GM23338 (cell line): ENCODE measurements around the gene SEMA4F.

Source experiments
- CREB1 ChIP-seq: fragments of 250-450 bp; sonication (Bioruptor Pico); IDR thresholded peaks from 2 replicates; pipeline ENCODE4 v1.5.0; 2020; ENCODE audit warnings: low read depth, mild to moderate bottlenecking, moderate library complexity
- ETS1 ChIP-seq: IDR thresholded peaks from 2 replicates; pipeline ENCODE4 v1.6.1; 2016; ENCODE audit warnings: antibody characterized with exemption
- EZH2 ChIP-seq: fragments of 200-600 bp; sonication (generic); IDR thresholded peaks from one replicate; pipeline ENCODE4 v1.8.0; 2017; ENCODE audit warnings: antibody characterized with exemption, mild to moderate bottlenecking, low read depth; ENCODE audit not compliant: unreplicated experiment
- EZH2phosphoT487 ChIP-seq: fragments of 200-600 bp; sonication (generic); IDR thresholded peaks from one replicate; pipeline ENCODE4 v1.8.1; 2018; ENCODE audit warnings: antibody characterized with exemption; ENCODE audit not compliant: unreplicated experiment
- JUNB ChIP-seq: IDR thresholded peaks from one replicate; pipeline ENCODE4 v1.6.1; 2016; ENCODE audit warnings: antibody characterized with exemption; ENCODE audit not compliant: unreplicated experiment
- NANOG ChIP-seq: IDR thresholded peaks from 2 replicates; pipeline ENCODE4 v1.6.1; 2016; ENCODE audit warnings: antibody characterized with exemption, borderline replicate concordance
- POLR2AphosphoS5 ChIP-seq: IDR thresholded peaks from 2 replicates; pipeline ENCODE4 v1.6.1; 2016; ENCODE audit warnings: antibody characterized with exemption, low read depth
- REST ChIP-seq: IDR thresholded peaks from one replicate; pipeline ENCODE4 v1.6.1; 2018; ENCODE audit warnings: antibody characterized with exemption; ENCODE audit not compliant: unreplicated experiment
- STAT1 ChIP-seq: IDR thresholded peaks from one replicate; pipeline ENCODE4 v1.6.1; 2016; ENCODE audit warnings: antibody characterized with exemption; ENCODE audit not compliant: unreplicated experiment
- ZNF114 ChIP-seq: fragments of 250-450 bp; sonication (Bioruptor Pico); IDR thresholded peaks from 2 replicates; pipeline ENCODE4 v1.5.0; 2020; ENCODE audit warnings: mild to moderate bottlenecking, moderate library complexity
- ZNF331 ChIP-seq: fragments of 250-450 bp; sonication (Bioruptor Pico); IDR thresholded peaks from 2 replicates; pipeline ENCODE4 v1.5.0; 2020; ENCODE audit warnings: low read depth, mild to moderate bottlenecking, moderate library complexity
- ZNF462 ChIP-seq: fragments of 250-450 bp; sonication (Bioruptor Pico); IDR thresholded peaks from 2 replicates; pipeline ENCODE4 v1.5.0; 2020; ENCODE audit warnings: mild to moderate bottlenecking, moderate library complexity
- TF ChIP-seq, protein P1 (sequence below), 2 experiments: fragments of 200-600 bp in 1 of 2; sonication (generic) in 1 of 2; conservative IDR thresholded peaks; 2 replicates each; pipeline versions ENCODE4 v1.5.1 to v1.6.1; 2016 to 2017; ENCODE audit warnings: antibody characterized with exemption in 2 of 2, low read depth in 2 of 2, mild to moderate bottlenecking in 2 of 2, moderate library complexity in 1 of 2

DNA sequence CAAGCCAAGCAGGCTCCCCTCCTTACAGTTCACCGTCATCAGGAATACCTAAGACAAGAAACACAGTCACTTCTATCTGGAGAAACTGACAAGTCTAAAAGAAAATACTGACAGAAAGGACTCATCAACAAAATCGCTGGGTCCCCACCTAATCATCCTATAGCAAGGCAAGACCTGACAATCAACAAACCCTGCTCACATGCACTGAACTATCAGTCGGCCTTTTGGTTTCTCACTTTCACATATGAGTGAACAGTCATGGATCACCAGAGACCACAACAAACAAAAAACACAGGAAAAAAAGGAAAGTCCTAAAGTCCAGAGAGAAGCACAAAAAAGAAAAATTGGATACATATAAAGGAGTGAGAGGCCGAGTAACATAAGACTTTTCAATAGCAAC is 70.4 kb downstream of the SEMA4F start:
- TF ChIP-seq, protein P1, sequence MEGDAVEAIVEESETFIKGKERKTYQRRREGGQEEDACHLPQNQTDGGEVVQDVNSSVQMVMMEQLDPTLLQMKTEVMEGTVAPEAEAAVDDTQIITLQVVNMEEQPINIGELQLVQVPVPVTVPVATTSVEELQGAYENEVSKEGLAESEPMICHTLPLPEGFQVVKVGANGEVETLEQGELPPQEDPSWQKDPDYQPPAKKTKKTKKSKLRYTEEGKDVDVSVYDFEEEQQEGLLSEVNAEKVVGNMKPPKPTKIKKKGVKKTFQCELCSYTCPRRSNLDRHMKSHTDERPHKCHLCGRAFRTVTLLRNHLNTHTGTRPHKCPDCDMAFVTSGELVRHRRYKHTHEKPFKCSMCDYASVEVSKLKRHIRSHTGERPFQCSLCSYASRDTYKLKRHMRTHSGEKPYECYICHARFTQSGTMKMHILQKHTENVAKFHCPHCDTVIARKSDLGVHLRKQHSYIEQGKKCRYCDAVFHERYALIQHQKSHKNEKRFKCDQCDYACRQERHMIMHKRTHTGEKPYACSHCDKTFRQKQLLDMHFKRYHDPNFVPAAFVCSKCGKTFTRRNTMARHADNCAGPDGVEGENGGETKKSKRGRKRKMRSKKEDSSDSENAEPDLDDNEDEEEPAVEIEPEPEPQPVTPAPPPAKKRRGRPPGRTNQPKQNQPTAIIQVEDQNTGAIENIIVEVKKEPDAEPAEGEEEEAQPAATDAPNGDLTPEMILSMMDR (conservative IDR thresholded peaks at IDR 0.05; ENCODE audit: low read depth in 2 of 2), result no peak
- no peak for TF ChIP-seq POLR2AphosphoS5
- TF ChIP-seq CREB1 (CRISPR knock-in tag), result no peak
- TF ChIP-seq EZH2, result no peak
- no peak for TF ChIP-seq REST
- no peak for TF ChIP-seq JUNB
- no peak for TF ChIP-seq ETS1
- no peak for TF ChIP-seq ZNF331 (CRISPR knock-in tag)
- no peak for TF ChIP-seq EZH2phosphoT487
- TF ChIP-seq ZNF114 (CRISPR knock-in tag), result no peak
- no peak for TF ChIP-seq STAT1
- TF ChIP-seq NANOG, result no peak
- no peak for TF ChIP-seq ZNF462 (CRISPR knock-in tag)
